Stimulated activated CD8-positive, alpha-beta memory T cell treated with anti-CD3 and anti-CD28 coated beads, Interleukin-7, amount 100 ng/mL, for 24 hours (primary cell): ENCODE measurements around the gene TDRD12.
"Not testable (repeated sequence)": the region's sequence is repeated elsewhere in the genome, so short reads cannot be mapped to it uniquely, and the experiment has no call there.

Source experiments
- DNase-seq: peaks from one replicate; pipeline ENCODE4 v3.0.0-alpha.2; 2020; ENCODE audit warnings: low read depth

TDRD12 gene

GRCh38 chr19:32693151-32694108 lies 26.1 kb upstream of the TDRD12 start:
- not testable (repeated sequence) for DNase-seq

DNA sequence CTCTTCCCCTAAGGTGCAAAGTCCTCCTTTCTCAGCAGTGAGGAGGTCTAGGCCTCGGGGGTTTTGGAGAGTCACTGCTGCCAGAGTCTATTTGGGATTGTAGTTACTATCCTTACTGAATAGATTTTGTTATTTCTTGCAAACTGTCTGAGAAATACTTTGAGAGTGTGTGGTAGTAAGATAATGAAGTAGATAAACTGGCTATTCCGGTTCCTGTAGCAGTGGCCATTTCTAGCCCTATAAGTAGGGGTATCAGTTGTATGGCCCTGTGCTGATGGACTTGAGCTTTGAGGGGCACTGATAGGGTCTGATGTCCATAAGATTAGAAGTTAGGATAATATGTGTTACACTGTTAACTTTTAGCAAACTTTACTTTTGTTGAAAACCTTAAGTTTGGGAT lies 25.3 kb upstream of the TDRD12 start:
- DNase-seq: not testable (repeated sequence)

- DNase-seq: not testable (repeated sequence)
These were observed 24.7 kb upstream of the TDRD12 start for GRCh38 chr19:32694851-32695250.

GRCh38 chr19:32695506-32695905 lies 24.1 kb upstream of the TDRD12 start:
- DNase-seq: not testable (repeated sequence)

DNA sequence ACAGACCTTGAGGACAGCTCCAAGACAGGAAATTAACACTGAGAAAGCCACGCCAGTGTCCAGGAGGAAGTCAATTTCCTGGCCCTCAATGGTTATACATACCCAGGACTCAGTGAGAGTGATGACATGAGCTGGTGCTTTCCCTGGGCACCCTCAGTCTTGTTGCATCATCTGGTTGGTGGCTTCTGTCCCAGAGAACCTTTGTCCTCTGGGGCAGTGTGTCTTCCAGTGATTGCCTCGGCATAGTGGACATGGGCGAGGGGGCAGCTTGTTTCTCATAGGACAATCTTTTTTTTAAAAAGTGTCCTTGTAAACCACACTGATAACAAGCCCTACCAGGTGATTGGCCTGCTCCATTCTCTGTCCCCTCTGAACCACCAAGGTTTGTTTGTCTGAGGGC lies 22.8 kb upstream of the TDRD12 start:
- DNase-seq: not testable (repeated sequence)

GRCh38 chr19:32700129-32700528 lies 19.4 kb upstream of the TDRD12 start:
- not testable (repeated sequence) for DNase-seq

GRCh38 chr19:32702010-32702409 lies 17.6 kb upstream of the TDRD12 start:
- no peak for DNase-seq

GRCh38 chr19:32704006-32704405 lies 15.6 kb upstream of the TDRD12 start:
- not testable (repeated sequence) for DNase-seq

GRCh38 chr19:32708457-32708856 lies 11.1 kb upstream of the TDRD12 start:
- DNase-seq: no peak

DNA sequence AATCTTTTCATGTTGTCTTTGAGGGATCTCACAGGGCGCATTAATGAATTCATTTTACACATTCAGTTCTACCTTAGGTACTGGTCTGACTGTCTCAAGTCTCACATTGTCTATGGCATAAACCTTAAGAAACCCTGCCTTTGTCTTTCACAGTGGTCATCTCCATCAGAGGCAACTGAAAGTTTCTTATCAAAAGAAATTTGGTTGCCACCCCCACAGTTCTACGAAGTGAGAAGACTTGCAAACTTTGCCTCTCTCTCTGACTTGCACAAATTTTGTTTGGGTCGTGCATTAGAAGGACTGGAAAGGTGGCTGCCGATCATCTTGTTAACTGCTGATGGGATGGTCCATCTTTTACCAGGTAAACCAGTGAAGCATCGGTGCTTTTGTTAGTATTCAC lies 10.5 kb upstream of the TDRD12 start:
- DNase-seq: no peak

DNA sequence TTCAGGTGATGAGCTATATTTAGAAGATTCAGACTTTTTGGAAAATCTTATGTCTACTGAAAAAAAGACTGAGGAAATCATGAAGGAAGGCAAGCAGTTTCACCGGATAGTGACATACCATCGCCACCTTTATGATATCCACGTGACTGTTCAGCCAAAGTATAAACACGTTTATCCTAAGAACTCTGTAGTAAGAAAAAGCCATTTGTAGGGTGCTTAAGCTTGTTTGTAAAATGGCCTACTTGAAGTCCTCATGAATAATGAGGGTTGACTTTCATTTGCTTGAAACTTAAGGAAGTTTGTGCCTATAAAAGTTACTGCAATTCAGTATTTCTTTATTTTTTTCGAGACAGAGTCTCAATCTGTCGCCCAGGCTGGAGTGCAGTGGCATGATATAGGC lies 7.8 kb upstream of the TDRD12 start:
- DNase-seq: no peak

DNA sequence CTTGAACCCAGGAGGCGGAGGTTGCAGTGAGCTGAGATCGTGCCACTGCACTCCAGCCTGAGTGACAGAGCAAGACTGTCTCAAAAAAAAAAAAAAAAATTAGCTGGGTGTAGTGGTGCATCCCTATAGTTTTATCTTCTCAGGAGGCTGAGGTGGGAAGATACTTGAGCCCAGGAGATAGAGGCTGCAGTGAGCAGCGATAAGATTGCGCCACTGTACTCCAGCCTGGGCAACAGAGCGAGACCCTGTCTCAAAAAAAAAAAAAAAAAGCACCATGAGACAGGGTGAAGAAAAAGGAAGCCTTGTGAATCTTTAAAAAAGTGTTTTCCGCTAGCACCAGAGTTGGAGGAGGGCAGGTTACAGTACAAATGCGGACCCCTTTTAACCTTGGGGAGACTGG lies 3.4 kb upstream of the TDRD12 start:
- not testable (repeated sequence) for DNase-seq

DNA sequence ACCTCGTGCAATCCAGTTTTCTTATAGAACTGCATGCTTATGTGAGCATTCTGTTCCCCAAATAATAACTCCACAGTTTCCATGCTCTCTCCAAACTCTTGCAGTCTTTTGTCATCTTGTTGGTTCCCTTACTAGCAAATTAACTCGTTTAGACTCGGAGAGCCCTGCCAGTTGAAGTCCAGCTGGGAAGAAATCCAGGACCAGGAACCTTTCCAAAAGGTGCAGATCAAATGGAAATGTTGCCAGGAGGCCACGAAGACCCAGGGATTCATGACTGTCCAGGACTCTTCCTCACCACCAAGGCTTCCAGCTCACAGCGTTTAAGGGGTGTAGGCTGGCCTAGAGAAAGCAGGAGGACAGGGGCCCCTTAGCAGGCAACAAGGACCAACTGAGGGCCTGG lies 2.1 kb upstream of the TDRD12 start:
- no peak for DNase-seq

GRCh38 chr19:32718286-32718685 lies 1.3 kb upstream of the TDRD12 start:
- no peak for DNase-seq

DNA sequence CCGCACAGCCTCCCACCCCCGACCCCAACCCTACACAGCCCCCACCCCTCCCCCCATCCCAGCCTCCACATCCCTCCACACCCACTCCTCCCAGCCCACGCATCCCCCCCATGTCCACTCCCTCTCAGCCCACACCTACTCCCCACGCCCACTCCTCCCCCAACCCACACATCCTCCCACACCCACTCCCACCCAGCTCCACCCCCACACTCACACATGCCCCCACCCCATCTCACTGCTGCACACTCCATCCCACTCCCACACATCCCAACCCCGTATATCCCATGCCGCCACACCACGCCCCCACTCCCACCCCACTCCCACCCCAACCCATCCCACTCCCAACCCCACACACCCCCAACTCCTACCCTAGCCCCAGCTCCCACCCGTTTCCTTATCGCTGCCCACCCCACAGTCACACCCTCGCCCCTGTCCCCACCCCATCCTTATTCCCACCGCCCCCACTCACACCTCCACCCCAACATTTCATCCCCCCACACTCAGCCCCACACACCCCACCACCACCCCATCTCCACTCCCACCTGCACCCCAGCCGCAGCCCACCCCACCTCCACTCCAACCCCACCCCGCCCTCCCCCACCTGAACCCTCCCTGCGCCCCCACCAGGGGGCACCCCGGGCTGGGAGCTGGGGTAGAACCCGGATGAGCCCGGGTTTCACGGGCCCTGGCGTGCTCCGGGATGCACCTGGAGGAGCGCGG lies 809 bp downstream of the TDRD12 start:
- no peak for DNase-seq

GRCh38 chr19:32720936-32721250 lies 1.3 kb downstream of the TDRD12 start:
- DNase-seq: no peak

- no peak for DNase-seq
These were observed 16.4 kb downstream of the TDRD12 start for GRCh38 chr19:32735936-32736335.

GRCh38 chr19:32743021-32743420 lies 23.5 kb downstream of the TDRD12 start:
- no peak for DNase-seq

DNA sequence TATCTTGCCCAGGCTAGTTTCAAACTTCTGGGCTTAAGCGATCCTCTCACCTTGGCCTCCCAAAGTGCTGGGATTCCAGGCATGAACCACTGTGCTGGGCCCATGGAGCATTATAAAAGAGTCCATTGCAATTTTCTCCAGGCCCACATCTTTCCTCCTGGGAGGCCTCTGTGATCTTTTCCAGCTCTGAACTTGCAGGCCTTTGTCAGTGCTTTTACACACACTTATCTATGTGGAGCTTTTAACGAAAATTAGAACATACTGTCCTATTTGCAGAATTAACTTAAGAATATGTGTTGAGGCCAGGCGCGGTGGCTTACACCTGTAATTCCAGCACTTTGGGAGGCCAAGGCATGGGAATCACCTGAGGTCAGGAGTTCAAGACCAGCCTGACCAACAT lies 23.9 kb downstream of the TDRD12 start:
- no peak for DNase-seq

DNA sequence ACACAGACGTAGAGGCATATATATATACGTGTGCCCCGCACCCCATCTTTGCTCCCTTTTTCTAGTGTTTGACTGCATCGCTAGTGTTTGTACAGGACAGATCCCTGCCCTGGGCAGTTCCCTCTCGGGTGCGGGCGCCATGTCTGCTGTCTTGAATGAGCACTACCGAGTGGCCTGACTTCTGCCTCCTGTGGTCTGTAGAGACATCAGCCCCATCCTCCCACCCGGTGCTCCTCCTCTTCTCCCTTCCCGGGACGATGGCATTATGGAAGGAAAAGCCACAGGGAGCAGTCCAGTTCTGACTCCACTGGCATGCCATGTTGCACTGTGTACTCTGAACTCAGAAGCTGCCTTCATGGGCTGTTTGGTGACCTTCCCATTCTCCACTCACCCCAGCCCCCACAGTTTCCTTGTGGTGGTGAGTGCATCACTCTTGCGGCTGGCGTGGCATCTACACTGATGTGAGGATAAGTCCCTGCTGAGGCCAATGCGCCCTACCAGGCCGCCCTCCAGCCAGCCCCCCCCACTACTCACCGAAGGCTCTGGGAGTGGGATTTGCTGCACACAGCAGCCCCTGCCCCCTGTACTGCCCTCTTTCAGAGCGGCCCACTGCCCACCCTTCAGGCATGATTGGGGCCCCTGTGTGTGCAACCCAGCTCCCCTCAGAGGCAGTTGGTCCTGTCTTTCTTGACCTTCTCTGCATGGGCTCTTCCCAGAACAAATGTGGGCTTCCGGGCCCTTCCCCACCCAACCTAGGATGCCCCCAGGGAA lies 25.2 kb downstream of the TDRD12 start:
- DNase-seq: no peak

DNA sequence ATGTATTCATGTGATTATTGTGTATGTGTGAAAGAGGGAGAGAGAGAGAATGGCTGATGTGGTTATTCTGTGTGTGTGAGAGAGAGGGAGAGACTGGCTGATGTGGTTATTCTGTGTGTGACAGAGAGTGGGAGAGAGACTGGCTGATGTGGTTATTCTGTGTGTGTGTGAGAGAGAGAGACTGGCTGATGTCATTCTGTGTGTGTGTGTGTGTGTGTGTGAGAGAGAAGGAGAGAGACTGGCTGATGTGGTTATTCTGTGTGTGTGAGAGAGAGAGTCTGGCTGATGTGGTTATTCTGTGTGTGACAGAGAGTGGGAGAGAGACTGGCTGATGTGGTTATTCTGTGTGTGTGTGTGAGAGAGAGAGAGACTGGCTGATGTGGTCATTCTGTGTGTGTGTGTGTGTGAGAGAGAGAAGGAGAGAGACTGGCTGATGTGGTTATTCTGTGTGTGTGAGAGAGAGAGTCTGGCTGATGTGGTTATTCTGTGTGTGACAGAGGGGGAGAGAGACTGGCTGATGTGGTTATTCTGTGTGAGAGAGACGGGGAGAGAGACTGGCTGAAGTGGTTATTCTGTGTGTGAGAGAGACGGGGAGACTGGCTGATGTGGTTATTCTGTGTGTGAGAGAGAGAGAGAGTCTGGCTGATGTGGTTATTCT lies 26.2 kb downstream of the TDRD12 start:
- not testable (repeated sequence) for DNase-seq

- DNase-seq: not testable (repeated sequence)
These were observed 27.1 kb downstream of the TDRD12 start for GRCh38 chr19:32746631-32747196.
